ENCODE measurements around the gene DMRTC1B.
"Not testable (repeated sequence)": the region's sequence is repeated elsewhere in the genome, so short reads cannot be mapped to it uniquely, and the experiment has no call there.

DMRTC1B gene

GRCh38 chrX:72776653-72777466 lies at the start of gene DMRTC1B:
Gene DMRTC1B, plus strand, starts transcription at chrX:72776890. Its CDS starts 68,246 bp downstream, at chrX:72845136.
- DNase-seq (ENCODE audit: low read depth): not testable (repeated sequence)

GRCh38 chrX:72727846-72728245 lies 48.8 kb upstream of the DMRTC1B start:
- no peak for DNase-seq (ENCODE audit: low read depth)

GRCh38 chrX:72733636-72734035 lies 43.1 kb upstream of the DMRTC1B start:
- not testable (repeated sequence) for DNase-seq (ENCODE audit: low read depth)

- DNase-seq (ENCODE audit: low read depth): no peak
These were observed 41.1 kb upstream of the DMRTC1B start for GRCh38 chrX:72735561-72735960.

GRCh38 chrX:72745546-72745945 lies 31.1 kb upstream of the DMRTC1B start:
- DNase-seq (ENCODE audit: low read depth): not testable (repeated sequence)

GRCh38 chrX:72748545-72748944 lies 28.1 kb upstream of the DMRTC1B start:
- DNase-seq (ENCODE audit: low read depth): not testable (repeated sequence)

- not testable (repeated sequence) for DNase-seq (ENCODE audit: low read depth)
These were observed 16.2 kb upstream of the DMRTC1B start for GRCh38 chrX:72760454-72760853.

GRCh38 chrX:72777467-72777790 lies 739 bp downstream of the DMRTC1B start:
- DNase-seq (ENCODE audit: low read depth): not testable (repeated sequence)

GRCh38 chrX:72778146-72778545 lies 1.5 kb downstream of the DMRTC1B start:
- not testable (repeated sequence) for DNase-seq (ENCODE audit: low read depth)

GRCh38 chrX:72782560-72782959 lies 5.9 kb downstream of the DMRTC1B start, which contains the start of gene FAM236B:
Gene FAM236B, minus strand, starts transcription at chrX:72782660. Its CDS starts 100 bp downstream, at chrX:72782560.
- DNase-seq (ENCODE audit: low read depth): not testable (repeated sequence)

- DNase-seq (ENCODE audit: low read depth): not testable (repeated sequence)
These were observed 6.8 kb downstream of the DMRTC1B start for GRCh38 chrX:72783365-72783936.

GRCh38 chrX:72783964-72784363 lies 7.3 kb downstream of the DMRTC1B start:
- not testable (repeated sequence) for DNase-seq (ENCODE audit: low read depth)

- DNase-seq (ENCODE audit: low read depth): not testable (repeated sequence)
These were observed 11.5 kb downstream of the DMRTC1B start for GRCh38 chrX:72788142-72788541.

- DNase-seq (ENCODE audit: low read depth): not testable (repeated sequence)
These were observed 13.7 kb downstream of the DMRTC1B start for GRCh38 chrX:72790390-72790789.

GRCh38 chrX:72808110-72808509 lies 31.4 kb downstream of the DMRTC1B start, which contains the start of gene FAM236D:
Gene FAM236D, minus strand, starts transcription at chrX:72808210. Its CDS starts 100 bp downstream, at chrX:72808110.
- DNase-seq (ENCODE audit: low read depth): not testable (repeated sequence)

GRCh38 chrX:72830701-72831100 lies 54.0 kb downstream of the DMRTC1B start:
- DNase-seq (ENCODE audit: low read depth): not testable (repeated sequence)

- not testable (repeated sequence) for DNase-seq (ENCODE audit: low read depth)
These were observed 60.8 kb downstream of the DMRTC1B start for GRCh38 chrX:72837532-72837931.

GRCh38 chrX:72882898-72883297 lies 106.2 kb downstream of the DMRTC1B start:
- not testable (repeated sequence) for DNase-seq (ENCODE audit: low read depth)

GRCh38 chrX:72889740-72890139 lies 113.0 kb downstream of the DMRTC1B start:
- not testable (repeated sequence) for DNase-seq (ENCODE audit: low read depth)

All from activated T-cell treated with anti-CD3 and anti-CD28 coated beads for 1 hour (primary cell).